ENCODE results near the gene TMEM208. TPM values are rescaled to one million over a fixed set of nuclear protein-coding genes. Genes with fewer than 3 reads are reported as not detected.

Gene TMEM208
- total RNA-seq, 1 donor: 17.3 TPM

- H3K4me3 ChIP-seq (ENCODE audit: low read length): no peak overlapping the region
- no peaks in the 10 kb centered on the region for H3K9me3 ChIP-seq (ENCODE audit: low read depth, low read length)
- peaks cover 39% of the 10 kb centered on the region for H3K4me1 ChIP-seq (ENCODE audit: insufficient read depth, low read length)
- H3K27me3 ChIP-seq (ENCODE audit: insufficient read depth, low read length): no peaks in the 10 kb centered on the region
Observed at GRCh38 chr16:67188323-67188722, 38.6 kb upstream of the TMEM208 start.

GRCh38 chr16:67188798-67189197, 38.1 kb upstream of the TMEM208 start:
- Histone ChIP-seq H3K4me3 (ENCODE audit: low read length) (no peak overlapping the region), H3K27me3 (ENCODE audit: insufficient read depth, low read length) (no peaks in the 10 kb centered on the region), H3K9me3 (ENCODE audit: low read depth, low read length) (no peaks in the 10 kb centered on the region), H3K4me1 (ENCODE audit: insufficient read depth, low read length) (peaks cover 43% of the 10 kb centered on the region)

- Histone ChIP-seq H3K9me3 (ENCODE audit: low read depth, low read length) (no peaks in the 10 kb centered on the region), H3K4me1 (ENCODE audit: insufficient read depth, low read length) (peaks cover 39% of the 10 kb centered on the region), H3K4me3 (ENCODE audit: low read length) (no peak within 1 kb of the TSS), H3K27me3 (ENCODE audit: insufficient read depth, low read length) (no peaks in the 10 kb centered on the region)
Observed at GRCh38 chr16:67190041-67190440, 36.9 kb upstream of the TMEM208 start, which contains the start of gene EXOC3L1. EXOC3L1 (minus strand) TSS chr16:67190136; CDS start chr16:67189676, 460 bp downstream.

GRCh38 chr16:67190448-67191399, 36.2 kb upstream of the TMEM208 start:
- Histone ChIP-seq H3K9me3 (ENCODE audit: low read depth, low read length) (no peaks in the 10 kb centered on the region), H3K4me1 (ENCODE audit: insufficient read depth, low read length) (peaks cover 32% of the 10 kb centered on the region), H3K27me3 (ENCODE audit: insufficient read depth, low read length) (no peaks in the 10 kb centered on the region), H3K4me3 (ENCODE audit: low read length) (no peak overlapping the region)

GRCh38 chr16:67191411-67191994, 35.4 kb upstream of the TMEM208 start:
- Histone ChIP-seq H3K9me3 (ENCODE audit: low read depth, low read length) (no peaks in the 10 kb centered on the region), H3K4me3 (ENCODE audit: low read length) (peak overlapping the region; percentile 96), H3K4me1 (ENCODE audit: insufficient read depth, low read length) (peaks cover 28% of the 10 kb centered on the region), H3K27me3 (ENCODE audit: insufficient read depth, low read length) (no peaks in the 10 kb centered on the region)

- no peaks in the 10 kb centered on the region for H3K9me3 ChIP-seq (ENCODE audit: low read depth, low read length)
- H3K4me1 ChIP-seq (ENCODE audit: insufficient read depth, low read length): peaks cover 28% of the 10 kb centered on the region
- no peaks in the 10 kb centered on the region for H3K27me3 ChIP-seq (ENCODE audit: insufficient read depth, low read length)
- H3K4me3 ChIP-seq (ENCODE audit: low read length): peak within 1 kb of the TSS; percentile 96
Observed at GRCh38 chr16:67191995-67192681, 34.8 kb upstream of the TMEM208 start, which contains the start of gene E2F4. E2F4 (plus strand) TSS chr16:67192155; CDS start chr16:67192228, 73 bp downstream.

- Histone ChIP-seq H3K4me1 (ENCODE audit: insufficient read depth, low read length) (peaks cover 28% of the 10 kb centered on the region), H3K27me3 (ENCODE audit: insufficient read depth, low read length) (no peaks in the 10 kb centered on the region), H3K9me3 (ENCODE audit: low read depth, low read length) (no peaks in the 10 kb centered on the region), H3K4me3 (ENCODE audit: low read length) (peak overlapping the region; percentile 96)
Observed at GRCh38 chr16:67192781-67193361, 34.1 kb upstream of the TMEM208 start.

- Histone ChIP-seq H3K9me3 (ENCODE audit: low read depth, low read length) (no peaks in the 10 kb centered on the region), H3K4me1 (ENCODE audit: insufficient read depth, low read length) (peaks cover 28% of the 10 kb centered on the region), H3K4me3 (ENCODE audit: low read length) (no peak overlapping the region), H3K27me3 (ENCODE audit: insufficient read depth, low read length) (no peaks in the 10 kb centered on the region)
Observed at GRCh38 chr16:67193536-67193935, 33.4 kb upstream of the TMEM208 start.

- H3K4me1 ChIP-seq (ENCODE audit: insufficient read depth, low read length): peaks cover 28% of the 10 kb centered on the region
- H3K4me3 ChIP-seq (ENCODE audit: low read length): no peak overlapping the region
- H3K9me3 ChIP-seq (ENCODE audit: low read depth, low read length): no peaks in the 10 kb centered on the region
- H3K27me3 ChIP-seq (ENCODE audit: insufficient read depth, low read length): no peaks in the 10 kb centered on the region
Observed at GRCh38 chr16:67194260-67194659, 32.7 kb upstream of the TMEM208 start.

GRCh38 chr16:67195676-67196075, 31.3 kb upstream of the TMEM208 start:
- Histone ChIP-seq H3K4me3 (ENCODE audit: low read length) (no peak overlapping the region), H3K27me3 (ENCODE audit: insufficient read depth, low read length) (no peaks in the 10 kb centered on the region), H3K9me3 (ENCODE audit: low read depth, low read length) (no peaks in the 10 kb centered on the region), H3K4me1 (ENCODE audit: insufficient read depth, low read length) (peaks cover 28% of the 10 kb centered on the region)

GRCh38 chr16:67196881-67197280, 30.0 kb upstream of the TMEM208 start:
- H3K4me3 ChIP-seq (ENCODE audit: low read length): no peak overlapping the region
- H3K4me1 ChIP-seq (ENCODE audit: insufficient read depth, low read length): peaks cover 22% of the 10 kb centered on the region
- H3K27me3 ChIP-seq (ENCODE audit: insufficient read depth, low read length): no peaks in the 10 kb centered on the region
- H3K9me3 ChIP-seq (ENCODE audit: low read depth, low read length): no peaks in the 10 kb centered on the region

GRCh38 chr16:67197704-67198103, 29.2 kb upstream of the TMEM208 start:
- Histone ChIP-seq H3K27me3 (ENCODE audit: insufficient read depth, low read length) (no peaks in the 10 kb centered on the region), H3K4me3 (ENCODE audit: low read length) (no peak overlapping the region), H3K4me1 (ENCODE audit: insufficient read depth, low read length) (peaks cover 17% of the 10 kb centered on the region), H3K9me3 (ENCODE audit: low read depth, low read length) (no peaks in the 10 kb centered on the region)

- H3K9me3 ChIP-seq (ENCODE audit: low read depth, low read length): no peaks in the 10 kb centered on the region
- H3K4me1 ChIP-seq (ENCODE audit: insufficient read depth, low read length): peaks cover 11% of the 10 kb centered on the region
- H3K27me3 ChIP-seq (ENCODE audit: insufficient read depth, low read length): no peaks in the 10 kb centered on the region
- no peak overlapping the region for H3K4me3 ChIP-seq (ENCODE audit: low read length)
Observed at GRCh38 chr16:67198238-67198734, 28.6 kb upstream of the TMEM208 start.

GRCh38 chr16:67199011-67199807, 27.7 kb upstream of the TMEM208 start, which contains the start of gene ELMO3:
ELMO3 (plus strand) TSS chr16:67199131; CDS start chr16:67199327, 196 bp downstream.
- Histone ChIP-seq H3K4me3 (ENCODE audit: low read length) (no peak within 1 kb of the TSS), H3K9me3 (ENCODE audit: low read depth, low read length) (no peaks in the 10 kb centered on the region), H3K27me3 (ENCODE audit: insufficient read depth, low read length) (no peaks in the 10 kb centered on the region), H3K4me1 (ENCODE audit: insufficient read depth, low read length) (peaks cover 2% of the 10 kb centered on the region)
